HG02943 (cell line): Measurements from ENCODE around the gene ARMC8.

ENCODE experiments used
- ATAC-seq: cut with Tn5 transposase; IDR thresholded peaks from one replicate; pipeline ENCODE4 v1.9.1; 2021; ENCODE audit warnings: mild to moderate bottlenecking, low read depth, moderate library complexity; ENCODE audit not compliant: unreplicated experiment

ARMC8 gene

GRCh38 chr3:138197524-138197923 lies 10.4 kb downstream of the ARMC8 start:
- no peak for ATAC-seq

DNA sequence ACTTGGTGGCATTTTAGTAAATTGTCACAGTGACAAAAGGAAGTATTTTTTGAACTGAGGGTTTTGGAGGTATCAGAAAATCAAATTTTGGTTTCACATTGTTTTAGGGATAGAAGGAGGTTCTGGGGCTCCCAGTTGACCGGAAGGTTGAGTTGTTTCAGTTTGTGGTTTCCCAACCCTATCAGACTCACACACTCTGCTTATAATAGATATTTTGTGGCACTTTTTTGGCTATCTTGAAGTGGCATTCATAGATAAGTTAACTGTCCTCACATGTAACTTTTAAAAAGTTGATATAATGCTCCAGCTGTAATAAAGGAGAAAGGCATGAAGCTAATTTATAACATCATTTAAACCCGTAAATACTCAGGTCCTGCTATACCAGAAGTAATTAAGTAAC lies 12.8 kb downstream of the ARMC8 start:
- ATAC-seq: no peak

DNA sequence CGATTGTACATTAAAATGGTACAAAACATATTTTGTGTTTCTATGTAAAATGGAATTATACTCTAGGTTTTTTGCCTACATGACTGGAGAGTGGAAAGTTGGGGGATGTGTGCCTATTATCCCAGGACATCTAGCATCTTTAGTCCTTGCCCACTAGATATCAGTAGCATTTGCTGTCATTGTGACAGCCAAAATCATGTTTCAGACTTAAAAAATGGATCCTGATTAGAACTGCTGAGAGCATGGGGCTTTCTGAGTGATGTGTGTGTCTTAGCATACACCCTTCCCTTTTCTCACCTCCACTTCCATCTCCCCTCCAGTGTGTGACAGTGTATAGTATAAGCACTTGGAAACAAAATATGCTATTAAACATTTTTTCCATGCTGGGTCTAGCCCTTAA lies 13.3 kb downstream of the ARMC8 start:
- no peak for ATAC-seq

DNA sequence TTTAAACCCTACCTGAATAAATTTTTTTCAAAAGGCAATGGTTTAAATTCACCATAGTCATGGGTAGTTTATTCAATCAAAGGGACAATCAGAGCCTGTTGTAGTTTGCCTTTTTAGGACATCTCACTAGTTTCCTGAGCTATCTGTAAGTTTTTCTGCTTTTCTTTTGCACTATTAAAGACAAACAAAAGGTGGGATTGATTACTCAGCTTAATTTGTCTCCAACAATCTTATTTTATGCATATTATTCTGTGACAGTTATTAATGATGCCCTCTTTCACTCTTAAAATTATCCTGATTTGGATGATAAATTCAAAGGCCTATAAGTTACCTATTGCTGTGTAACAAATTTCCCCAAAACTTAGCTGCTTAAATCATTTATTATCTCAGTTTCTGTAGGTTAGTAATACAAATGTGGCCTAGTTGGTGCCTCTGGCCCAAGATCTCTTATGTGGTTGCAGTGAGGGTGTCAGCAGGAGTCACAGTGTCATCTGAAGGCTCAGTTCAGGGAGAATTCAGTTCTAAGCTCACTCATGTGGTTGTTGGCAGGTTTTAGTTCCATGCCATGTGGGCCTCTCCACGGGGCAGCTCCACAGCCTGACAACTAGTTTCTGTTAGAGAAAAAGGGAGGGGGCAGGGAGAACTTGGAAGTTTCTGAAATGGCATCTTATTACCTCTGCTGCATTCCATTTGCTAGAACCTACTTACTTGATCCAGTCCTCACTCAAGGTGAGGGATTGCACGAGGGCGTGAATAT lies 16.0 kb downstream of the ARMC8 start:
- ATAC-seq: no peak

- ATAC-seq: no peak
These were observed 16.8 kb downstream of the ARMC8 start for GRCh38 chr3:138203938-138204337.

GRCh38 chr3:138205527-138205926 lies 18.4 kb downstream of the ARMC8 start:
- no peak for ATAC-seq

- ATAC-seq: no peak
These were observed 19.1 kb downstream of the ARMC8 start for GRCh38 chr3:138206196-138206595.

DNA sequence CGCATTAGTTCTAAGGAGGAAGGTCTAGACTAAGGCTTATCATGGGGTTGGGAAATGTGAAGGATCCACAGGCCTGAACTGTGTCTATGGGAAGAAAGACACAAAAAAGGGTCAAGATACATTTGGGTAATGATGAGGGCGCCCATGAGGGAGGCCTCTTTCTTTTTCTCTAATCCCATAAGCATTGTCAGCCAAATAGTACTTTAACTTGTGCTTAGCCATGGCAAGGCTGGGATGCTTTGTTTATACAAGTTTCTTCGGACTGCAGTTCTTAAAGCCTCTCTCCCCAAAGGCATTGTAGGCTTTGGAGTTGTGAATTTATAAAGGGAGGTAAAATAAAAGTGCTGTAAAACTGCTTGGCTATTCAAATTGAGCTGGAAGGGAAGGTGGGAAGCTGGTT lies 23.4 kb downstream of the ARMC8 start:
- no peak for ATAC-seq

- ATAC-seq: no peak
These were observed 26.4 kb downstream of the ARMC8 start for GRCh38 chr3:138213398-138214085.

DNA sequence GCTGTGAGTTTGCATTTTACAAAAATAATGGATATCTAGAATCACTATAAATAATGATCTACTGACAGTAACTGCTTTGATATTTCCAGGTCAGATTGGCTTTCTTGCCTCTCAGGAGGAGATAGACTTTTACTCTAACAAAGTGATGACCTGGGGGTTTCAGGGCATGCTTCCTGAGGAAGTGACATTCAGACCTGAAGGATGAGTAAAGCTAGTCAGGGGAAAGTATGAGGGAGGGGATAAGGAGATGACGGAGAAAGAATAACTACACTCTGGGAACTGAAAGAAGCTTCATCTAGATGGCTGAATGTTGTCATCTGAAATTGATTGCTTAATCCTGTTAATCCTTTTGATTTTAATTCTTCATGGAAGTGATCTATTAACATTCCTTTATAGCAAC lies 32.2 kb downstream of the ARMC8 start:
- no peak for ATAC-seq

GRCh38 chr3:138220242-138220641 lies 33.1 kb downstream of the ARMC8 start:
- ATAC-seq: no peak

DNA sequence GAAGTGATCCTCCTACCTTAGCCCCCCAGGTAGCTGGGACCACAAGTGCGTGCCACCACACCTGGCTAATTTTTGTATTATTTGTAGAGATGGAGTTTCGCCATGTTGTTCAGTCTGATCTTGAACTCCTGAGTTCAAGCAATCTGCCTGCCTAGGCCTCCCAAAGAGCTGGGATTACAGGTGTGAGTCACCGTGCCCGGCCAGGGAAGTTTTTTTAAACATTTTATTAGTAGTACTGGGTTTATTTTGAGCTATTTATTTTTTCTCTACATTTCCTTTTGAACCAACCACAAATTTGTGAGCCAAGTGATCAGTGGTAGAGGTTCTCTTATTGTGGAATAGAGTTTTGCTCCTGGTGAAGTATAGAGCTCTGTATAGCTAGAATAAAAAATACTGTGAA lies 33.7 kb downstream of the ARMC8 start:
- ATAC-seq: no peak

DNA sequence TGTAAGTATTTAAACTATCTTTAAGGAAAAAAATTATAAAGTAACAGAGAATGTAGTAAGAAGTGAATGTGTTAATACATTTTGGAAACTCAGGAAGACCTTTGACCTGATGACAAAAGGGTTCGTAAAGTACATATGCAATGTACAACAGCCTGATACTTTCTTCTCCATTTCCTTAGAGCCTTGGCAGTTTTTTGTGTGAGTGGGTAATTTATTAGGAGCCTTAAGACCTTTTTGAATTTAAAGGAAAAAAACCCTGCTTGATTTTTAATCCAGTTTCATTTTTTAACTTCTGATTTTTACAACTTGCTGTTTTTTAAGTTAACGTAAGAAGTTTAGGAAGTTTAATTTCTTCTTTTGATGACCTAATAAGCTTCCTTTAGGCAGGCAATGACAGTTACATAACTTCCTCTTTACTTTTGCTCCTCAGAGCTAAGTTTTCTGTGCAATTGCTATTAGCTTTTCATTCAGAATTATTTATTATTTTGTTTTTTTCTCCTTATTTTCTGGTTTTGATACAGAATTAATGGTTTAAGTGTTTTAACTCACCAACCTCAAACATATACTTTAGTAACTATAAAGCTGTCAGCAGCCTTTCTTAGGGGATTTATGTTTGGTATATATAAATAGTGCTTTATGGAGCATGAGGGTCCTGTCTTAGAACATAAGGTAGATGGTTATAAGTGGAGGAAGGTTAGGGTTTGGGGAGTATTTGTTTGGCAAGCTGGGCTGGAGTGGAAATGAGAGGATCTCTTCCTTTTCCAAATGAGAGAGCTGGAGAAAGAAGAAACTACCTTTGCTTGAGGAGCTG lies 35.2 kb downstream of the ARMC8 start:
- ATAC-seq: no peak

GRCh38 chr3:138222942-138223287 lies 35.8 kb downstream of the ARMC8 start:
- ATAC-seq: no peak

DNA sequence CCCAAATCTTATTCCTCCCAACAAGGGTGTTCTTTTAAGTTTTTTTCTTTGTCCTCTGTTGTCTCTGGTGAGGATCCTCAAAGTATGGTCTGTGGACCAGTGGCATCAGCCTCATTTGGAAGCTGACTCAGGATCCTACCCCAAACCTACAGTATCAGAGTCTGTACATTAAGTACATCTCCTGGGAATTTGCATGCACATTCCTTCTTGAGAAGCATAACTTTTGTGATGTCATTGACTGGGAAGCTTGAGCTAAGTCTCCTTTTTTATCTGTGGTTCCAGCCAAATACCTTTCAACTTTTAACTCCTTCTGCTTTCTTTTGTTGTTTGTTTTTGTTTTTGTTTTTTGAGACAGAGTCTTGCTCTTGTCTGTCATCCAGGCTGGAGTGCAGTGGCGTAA lies 40.5 kb downstream of the ARMC8 start:
- no peak for ATAC-seq

- ATAC-seq: no peak
These were observed 43.4 kb downstream of the ARMC8 start for GRCh38 chr3:138230525-138230924.

- no peak for ATAC-seq
These were observed 45.7 kb downstream of the ARMC8 start for GRCh38 chr3:138232705-138233364.

GRCh38 chr3:138234401-138235179 lies 47.5 kb downstream of the ARMC8 start:
- ATAC-seq: no peak

DNA sequence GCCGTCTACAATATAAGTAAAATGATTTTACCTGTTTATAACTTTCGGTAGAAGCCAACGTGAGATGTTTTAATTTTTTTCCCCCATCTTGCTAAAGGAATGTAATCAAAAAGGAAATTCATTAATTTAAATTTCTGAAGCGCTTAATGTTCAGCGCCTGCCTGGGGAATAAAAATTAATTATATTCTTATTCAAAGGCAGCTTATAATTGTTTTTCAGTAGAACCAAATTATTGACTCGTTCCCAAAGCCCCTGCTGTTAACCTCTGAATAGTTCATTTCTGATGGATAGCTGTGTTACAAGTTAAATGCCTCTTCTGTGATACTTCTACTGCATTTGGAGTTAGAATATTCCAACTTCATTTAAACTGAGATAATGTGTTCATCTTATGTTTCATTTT lies 51.6 kb downstream of the ARMC8 start:
- no peak for ATAC-seq

DNA sequence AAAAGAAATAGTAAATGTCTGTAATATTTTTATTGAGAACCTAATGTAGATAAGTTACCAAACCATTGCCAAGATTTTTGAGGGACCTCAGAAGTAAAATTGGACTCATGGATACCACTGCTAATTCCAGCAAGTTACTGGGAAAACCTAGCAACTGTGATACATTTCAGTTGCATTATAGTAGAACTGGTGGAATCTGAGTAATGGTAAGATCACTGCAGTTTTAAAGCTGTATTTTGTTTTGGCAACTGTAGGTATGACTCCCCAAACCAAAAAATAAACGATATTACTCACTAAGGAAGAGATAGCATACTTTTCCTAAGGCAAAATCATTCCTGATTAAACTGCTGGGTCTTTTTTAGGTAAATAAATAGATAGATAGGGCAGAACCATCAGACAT lies 54.0 kb downstream of the ARMC8 start:
- no peak for ATAC-seq
